Bronchial epithelial cell (primary cell): ENCODE results near the gene KDM4F. TPM values are rescaled to one million over a fixed set of nuclear protein-coding genes. Genes with fewer than 3 reads are reported as not detected.
A peak's percentile ranks its signal among the peaks of the same experiment; 100 is the strongest.

Source experiments
- DNase-seq: peaks from one replicate; pipeline ENCODE4 v3.0.0-alpha.2; 2010; ENCODE audit warnings: low read depth
- FAIRE-seq: peaks from 2 replicates; lab custom pipeline; 2011; peaks lifted over from hg19 to GRCh38; lab: Jason Lieb, UNC
- H3K27me3 ChIP-seq: 2 replicates; pipeline ENCODE4 v1.5.1; 2011; ENCODE audit warnings: low read length; ENCODE audit not compliant: control insufficient read depth, insufficient read depth
- H3K36me3 ChIP-seq: 2 replicates; pipeline ENCODE4 v1.5.1; 2011; ENCODE audit warnings: low read length; ENCODE audit not compliant: control insufficient read depth, insufficient read depth
- H3K4me3 ChIP-seq: 2 replicates; pipeline ENCODE4 v1.5.1; 2011; ENCODE audit warnings: mild to moderate bottlenecking, low read depth, low read length, control low read depth
- CTCF ChIP-seq: IDR thresholded peaks from 2 replicates; pipeline ENCODE4 v1.5.1; 2011; ENCODE audit warnings: mild to moderate bottlenecking, moderate library complexity, low read length, control low read depth, inconsistent platforms; ENCODE audit not compliant: insufficient read depth, severe bottlenecking
- total RNA-seq: library from RNA; depleted of rRNA; stranded (reverse); fragments of >200 nt; gene quantifications from 2 replicates; pipeline ENCODE4 v1.2.1, GENCODE V29; 2014

Gene KDM4F
- total RNA-seq, 1 donor from 2014 or later = not detected

- H3K4me3 ChIP-seq = peak overlapping the region; percentile 59
- DNase-seq (peak; percentile 49), FAIRE-seq (no peak)
- peak; percentile 66 for TF ChIP-seq CTCF
- no peaks in the 10 kb centered on the region for H3K27me3 ChIP-seq
- no peaks in the 10 kb centered on the region for H3K36me3 ChIP-seq
These were observed 18.0 kb downstream of the KDM4F start for GRCh38 chr11:95067039-95067840.

- Histone ChIP-seq H3K36me3 (no peaks in the 10 kb centered on the region), H3K27me3 (no peaks in the 10 kb centered on the region), H3K4me3 (peak overlapping the region; percentile 59)
- TF ChIP-seq CTCF = no peak
- FAIRE-seq (no peak), DNase-seq (no peak)
These were observed 18.6 kb downstream of the KDM4F start for GRCh38 chr11:95067841-95068219.

- peak; percentile 95 for DNase-seq
- Histone ChIP-seq H3K4me3 (peak overlapping the region; percentile 59), H3K27me3 (no peaks in the 10 kb centered on the region), H3K36me3 (no peaks in the 10 kb centered on the region)
- no peak for TF ChIP-seq CTCF
- FAIRE-seq = no peak
These were observed 19.3 kb downstream of the KDM4F start for GRCh38 chr11:95068549-95068948.

- DNase-seq (no peak), FAIRE-seq (no peak)
- Histone ChIP-seq H3K36me3 (no peaks in the 10 kb centered on the region), H3K27me3 (no peaks in the 10 kb centered on the region), H3K4me3 (no peak overlapping the region)
- no peak for TF ChIP-seq CTCF
These were observed 21.2 kb downstream of the KDM4F start for GRCh38 chr11:95070471-95070870.

- no peak for TF ChIP-seq CTCF
- no peaks in the 10 kb centered on the region for H3K36me3 ChIP-seq
- no peaks in the 10 kb centered on the region for H3K27me3 ChIP-seq
- no peak overlapping the region for H3K4me3 ChIP-seq
- DNase-seq = peak; percentile 82
- FAIRE-seq = no peak
These were observed 23.7 kb downstream of the KDM4F start for GRCh38 chr11:95072948-95073347.
